22Rv1 (cell line): ENCODE measurements around the gene THOC6.
"Not testable (repeated sequence)": the region's sequence is repeated elsewhere in the genome, so short reads cannot be mapped to it uniquely, and the experiment has no call there.

ENCODE experiments used
- H3K27ac ChIP-seq: fragments of 450-650 bp; 2 replicates; pipeline ENCODE4 v1.5.1; 2017
- ZFX ChIP-seq: fragments of 450-650 bp; IDR thresholded peaks from 2 replicates; pipeline ENCODE4 v1.6.1; 2017; ENCODE audit warnings: antibody characterized with exemption, borderline replicate concordance
- TF ChIP-seq, protein P1 (sequence below): fragments of 450-650 bp; IDR thresholded peaks from 2 replicates; pipeline ENCODE4 v1.5.1; 2017; ENCODE audit warnings: mild to moderate bottlenecking

The THOC6 gene

DNA sequence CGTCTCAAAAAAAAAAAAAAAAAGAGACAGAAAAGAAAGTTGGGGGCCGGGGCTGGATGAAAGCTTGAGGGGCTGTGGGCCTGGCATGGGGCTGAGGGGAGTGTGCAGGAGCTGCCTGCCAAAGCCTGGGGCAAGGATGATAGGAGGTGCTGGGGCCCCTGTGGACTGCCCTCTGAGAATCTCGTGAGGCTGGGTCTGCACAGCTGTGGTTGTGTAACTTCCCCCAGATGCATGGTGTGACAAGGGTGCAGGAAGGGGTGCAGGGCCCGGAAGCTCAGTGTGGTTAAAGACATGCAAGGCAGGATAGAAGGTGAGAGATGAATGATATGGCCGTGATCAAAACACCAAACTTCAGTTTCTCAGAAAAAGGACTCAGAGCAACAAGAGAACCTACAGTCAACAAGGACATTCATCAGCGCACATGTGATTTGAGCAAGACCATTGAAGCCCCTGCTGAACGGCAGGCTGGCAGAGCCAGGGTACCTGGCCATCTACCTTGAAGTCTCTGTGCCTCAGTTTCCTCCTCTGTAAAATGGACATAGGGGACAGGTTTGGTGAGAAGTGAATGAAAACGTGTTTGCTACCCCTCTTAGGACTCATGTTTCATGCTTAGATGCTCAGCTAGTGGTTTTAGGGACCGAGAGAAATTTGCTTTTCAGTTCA, 51.2 kb downstream of the THOC6 start:
- TF ChIP-seq ZFX, result no peak
- TF ChIP-seq, protein P1, sequence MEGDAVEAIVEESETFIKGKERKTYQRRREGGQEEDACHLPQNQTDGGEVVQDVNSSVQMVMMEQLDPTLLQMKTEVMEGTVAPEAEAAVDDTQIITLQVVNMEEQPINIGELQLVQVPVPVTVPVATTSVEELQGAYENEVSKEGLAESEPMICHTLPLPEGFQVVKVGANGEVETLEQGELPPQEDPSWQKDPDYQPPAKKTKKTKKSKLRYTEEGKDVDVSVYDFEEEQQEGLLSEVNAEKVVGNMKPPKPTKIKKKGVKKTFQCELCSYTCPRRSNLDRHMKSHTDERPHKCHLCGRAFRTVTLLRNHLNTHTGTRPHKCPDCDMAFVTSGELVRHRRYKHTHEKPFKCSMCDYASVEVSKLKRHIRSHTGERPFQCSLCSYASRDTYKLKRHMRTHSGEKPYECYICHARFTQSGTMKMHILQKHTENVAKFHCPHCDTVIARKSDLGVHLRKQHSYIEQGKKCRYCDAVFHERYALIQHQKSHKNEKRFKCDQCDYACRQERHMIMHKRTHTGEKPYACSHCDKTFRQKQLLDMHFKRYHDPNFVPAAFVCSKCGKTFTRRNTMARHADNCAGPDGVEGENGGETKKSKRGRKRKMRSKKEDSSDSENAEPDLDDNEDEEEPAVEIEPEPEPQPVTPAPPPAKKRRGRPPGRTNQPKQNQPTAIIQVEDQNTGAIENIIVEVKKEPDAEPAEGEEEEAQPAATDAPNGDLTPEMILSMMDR, result no peak
- no peak overlapping the region for H3K27ac ChIP-seq

- TF ChIP-seq, protein P1, result no peak
- TF ChIP-seq ZFX, result no peak
- no peak overlapping the region for H3K27ac ChIP-seq
These were observed 51.7 kb downstream of the THOC6 start for GRCh38 chr16:3075523-3075915.

DNA sequence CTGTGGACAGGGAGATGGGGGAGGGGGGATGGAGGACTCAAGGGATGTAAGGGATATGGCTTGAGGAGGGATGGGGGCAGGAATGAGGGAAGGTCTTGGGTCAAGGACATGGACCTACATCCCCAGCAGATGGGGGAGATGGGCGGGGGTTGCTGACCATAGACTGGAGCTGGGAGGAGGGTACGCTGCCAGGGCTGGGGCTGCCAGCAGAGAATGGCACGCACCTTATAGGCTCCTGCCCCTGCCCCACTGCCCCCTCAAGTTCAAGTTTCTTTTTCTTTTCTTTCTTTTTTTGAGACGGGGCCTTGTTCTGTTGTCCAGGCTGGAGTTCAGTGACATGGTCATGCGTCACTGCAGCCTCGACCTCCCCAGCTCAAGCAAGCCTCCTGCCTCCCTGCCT, 52.1 kb downstream of the THOC6 start:
- not testable (repeated sequence) for H3K27ac ChIP-seq

GRCh38 chr16:3076577-3076976, 52.7 kb downstream of the THOC6 start:
- no peak overlapping the region for H3K27ac ChIP-seq
- TF ChIP-seq ZFX, result no peak
- TF ChIP-seq, protein P1, result no peak
